Raji (cell line): Measurements from ENCODE around the gene FEM1C.

ENCODE experiments used
- POLR2A ChIP-seq: IDR thresholded peaks from 2 replicates; pipeline ENCODE4 v1.6.1; 2011; ENCODE audit warnings: low read depth, low read length, control low read depth; ENCODE audit not compliant: insufficient read depth

The FEM1C gene

DNA sequence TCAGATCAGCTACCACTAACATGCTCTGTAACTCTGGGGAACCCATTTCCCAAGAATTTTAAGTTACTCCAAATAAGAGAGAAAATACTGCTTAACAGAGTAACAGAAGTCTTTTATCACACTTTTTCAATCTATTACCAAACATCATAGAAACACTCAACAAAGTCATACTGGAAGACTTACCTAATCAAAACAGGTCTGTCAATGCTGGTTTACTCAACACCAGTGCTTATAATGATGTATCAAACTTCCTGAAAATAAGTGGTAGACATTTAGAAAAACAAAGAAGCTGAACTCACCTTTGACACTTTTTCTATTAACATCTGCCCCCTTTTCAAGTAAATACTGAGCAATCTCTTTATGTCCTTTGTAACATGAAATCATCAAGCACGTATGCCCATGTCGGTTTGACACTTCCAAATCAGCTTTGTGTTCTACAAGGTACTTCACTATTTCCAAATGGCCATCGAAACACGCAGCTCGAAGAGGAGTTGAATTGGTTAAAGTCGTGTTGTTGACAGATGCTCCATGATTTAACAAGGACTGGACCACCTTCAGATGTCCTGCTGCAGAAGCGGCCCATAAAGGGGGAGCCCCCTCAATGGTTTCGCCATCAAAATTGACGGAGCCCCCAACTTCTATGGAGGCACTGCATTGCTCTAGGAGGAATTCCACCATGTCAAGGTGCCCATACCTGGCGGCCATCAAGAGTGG lies 1.8 kb downstream of the FEM1C start:
- TF ChIP-seq POLR2A = no peak

- no peak for TF ChIP-seq POLR2A
Observed at GRCh38 chr5:115542086-115542485, 2.5 kb downstream of the FEM1C start.

DNA sequence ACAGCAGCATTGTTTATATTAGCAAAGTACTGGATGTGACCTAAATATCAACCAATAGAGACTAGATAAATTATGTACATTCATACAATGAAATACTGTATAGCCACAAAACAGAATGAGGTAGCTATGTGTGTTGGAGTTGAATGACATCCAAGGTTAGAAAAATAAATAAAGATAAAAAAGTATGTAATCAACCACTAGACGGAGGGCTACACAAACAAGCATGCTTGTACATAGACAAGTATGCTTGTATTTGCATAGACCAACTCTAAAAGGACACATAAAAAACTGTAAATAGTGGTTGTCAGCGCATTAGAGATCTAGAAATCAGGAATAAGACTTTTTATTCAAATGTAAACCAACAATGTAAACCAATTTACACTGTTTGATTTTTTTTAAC lies 3.0 kb downstream of the FEM1C start:
- TF ChIP-seq POLR2A = no peak

- TF ChIP-seq POLR2A = no peak
Observed at GRCh38 chr5:115535479-115536035, 9.0 kb downstream of the FEM1C start.

GRCh38 chr5:115532517-115532916 lies 12.1 kb downstream of the FEM1C start:
- no peak for TF ChIP-seq POLR2A

DNA sequence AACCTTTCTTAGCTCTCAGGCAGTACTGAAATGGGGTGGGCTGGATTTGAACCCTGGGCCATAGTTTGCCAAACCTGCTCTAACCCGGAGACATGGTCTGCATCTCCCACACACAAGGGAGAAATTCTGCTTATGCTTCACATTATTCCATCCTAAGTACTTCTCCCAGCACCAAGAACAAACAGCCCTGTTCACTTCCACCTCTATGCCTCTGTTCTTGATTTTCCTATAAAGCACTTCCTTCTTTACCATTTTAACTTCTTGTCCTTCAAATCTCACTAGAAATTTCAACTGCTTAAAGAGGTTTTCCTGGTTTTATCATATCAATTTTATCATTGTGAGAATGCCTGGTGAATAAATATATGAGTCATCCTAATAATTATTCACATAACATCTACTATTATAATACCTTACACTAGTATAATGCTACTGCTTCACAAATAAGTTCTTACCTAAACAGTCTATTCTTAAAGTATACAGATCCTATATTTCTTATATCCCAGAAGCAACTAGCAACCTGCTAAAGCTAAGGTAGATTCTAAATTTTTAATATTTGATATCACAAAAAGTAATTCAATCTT lies 12.7 kb downstream of the FEM1C start:
- no peak for TF ChIP-seq POLR2A

DNA sequence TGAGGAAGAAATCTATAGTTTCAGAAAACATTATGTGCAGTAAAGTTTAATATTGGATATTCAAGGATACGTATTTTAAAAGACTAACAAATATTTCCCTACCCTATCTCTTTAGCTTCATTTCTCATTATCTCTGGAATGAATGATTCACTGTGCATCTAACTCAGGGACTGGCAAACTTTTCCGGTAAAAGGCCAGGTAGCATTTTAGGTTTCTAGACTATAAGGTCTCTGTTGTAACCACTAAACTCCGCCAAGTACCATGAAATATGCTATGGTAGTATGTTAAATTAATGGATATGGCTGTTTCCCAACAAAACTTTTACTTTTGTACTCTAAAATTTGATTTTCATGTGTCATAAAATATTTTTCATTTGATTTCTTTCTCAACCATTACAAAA lies 13.2 kb downstream of the FEM1C start:
- no peak for TF ChIP-seq POLR2A

- no peak for TF ChIP-seq POLR2A
Observed at GRCh38 chr5:115530426-115530825, 14.1 kb downstream of the FEM1C start.

GRCh38 chr5:115526604-115527003 lies 18.0 kb downstream of the FEM1C start:
- no peak for TF ChIP-seq POLR2A

DNA sequence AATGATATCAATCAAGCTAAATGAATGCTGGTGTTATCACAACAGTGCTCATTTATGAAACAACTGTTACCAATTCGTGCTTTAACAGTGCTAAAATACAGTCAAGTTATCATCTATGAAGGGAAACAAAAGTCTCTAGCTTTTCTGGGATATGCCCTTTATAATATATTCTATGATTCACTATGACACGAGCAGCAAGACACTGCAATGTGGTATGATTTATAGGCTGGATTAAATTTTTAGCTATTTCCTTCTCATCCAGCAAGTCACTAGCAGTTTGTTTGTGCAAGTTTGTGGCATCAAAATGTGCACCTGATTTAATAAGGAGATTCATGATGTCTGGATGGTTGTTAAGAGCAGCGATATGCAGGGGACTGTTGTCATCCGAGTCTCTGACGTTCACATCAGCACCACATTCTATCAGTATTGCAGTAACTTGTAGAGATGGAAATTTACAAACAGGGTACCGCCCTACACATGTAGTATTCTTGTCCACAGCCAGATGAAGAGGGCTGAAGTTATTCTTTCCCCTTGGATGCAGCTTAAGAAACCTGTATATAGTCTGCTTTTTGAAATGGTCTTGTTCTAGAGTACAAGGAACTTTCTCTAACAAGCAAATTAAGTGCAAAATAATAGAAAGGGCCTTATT lies 20.3 kb downstream of the FEM1C start:
- TF ChIP-seq POLR2A = no peak

- no peak for TF ChIP-seq POLR2A
Observed at GRCh38 chr5:115522832-115523403, 21.7 kb downstream of the FEM1C start.

GRCh38 chr5:115520191-115520590 lies 24.4 kb downstream of the FEM1C start:
- TF ChIP-seq POLR2A = no peak

DNA sequence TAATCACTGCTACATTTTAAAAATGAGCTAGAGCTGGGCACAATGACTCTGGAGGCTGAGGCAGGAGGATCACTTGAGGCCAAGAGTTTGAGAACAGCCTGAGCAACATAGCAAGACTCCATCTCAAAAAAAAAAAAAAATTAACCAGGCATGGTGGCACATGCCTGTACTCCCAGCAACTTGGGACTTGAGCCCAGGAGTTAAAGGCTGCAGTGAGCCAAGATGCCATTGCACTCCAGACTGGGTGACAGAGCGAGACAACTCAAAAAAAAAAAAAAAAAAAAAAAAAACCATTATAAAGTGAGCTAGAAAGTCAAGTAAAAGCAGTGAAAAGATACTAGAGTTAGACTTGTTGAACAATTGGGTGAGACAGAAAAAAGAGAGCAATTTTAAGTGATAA lies 28.2 kb downstream of the FEM1C start:
- no peak for TF ChIP-seq POLR2A

GRCh38 chr5:115514220-115514619 lies 30.4 kb downstream of the FEM1C start:
- no peak for TF ChIP-seq POLR2A

GRCh38 chr5:115511632-115512031 lies 32.9 kb downstream of the FEM1C start:
- no peak for TF ChIP-seq POLR2A
